Measurements from ENCODE around the gene RGS19. TPM values are rescaled to one million over a fixed set of nuclear protein-coding genes. Genes with fewer than 3 reads are reported as not detected.

Gene RGS19
- total RNA-seq, 4 donors from 2014 or later, result 4.6 to 38.8 (median 6.7) TPM

- DNase-seq, result no peak
- H3K36me3 ChIP-seq, result no peaks in the 10 kb centered on the region
- H3K27ac ChIP-seq, result no peak overlapping the region
- peaks cover 0 to 17% of the 10 kb centered on the region in 2 donors for H3K27me3 ChIP-seq
- peaks cover 5 to 10% of the 10 kb centered on the region in 2 donors for H3K4me1 ChIP-seq
- TF ChIP-seq POLR2A (IDR thresholded peaks at IDR 0.05), result no peak
- TF ChIP-seq, protein P1, sequence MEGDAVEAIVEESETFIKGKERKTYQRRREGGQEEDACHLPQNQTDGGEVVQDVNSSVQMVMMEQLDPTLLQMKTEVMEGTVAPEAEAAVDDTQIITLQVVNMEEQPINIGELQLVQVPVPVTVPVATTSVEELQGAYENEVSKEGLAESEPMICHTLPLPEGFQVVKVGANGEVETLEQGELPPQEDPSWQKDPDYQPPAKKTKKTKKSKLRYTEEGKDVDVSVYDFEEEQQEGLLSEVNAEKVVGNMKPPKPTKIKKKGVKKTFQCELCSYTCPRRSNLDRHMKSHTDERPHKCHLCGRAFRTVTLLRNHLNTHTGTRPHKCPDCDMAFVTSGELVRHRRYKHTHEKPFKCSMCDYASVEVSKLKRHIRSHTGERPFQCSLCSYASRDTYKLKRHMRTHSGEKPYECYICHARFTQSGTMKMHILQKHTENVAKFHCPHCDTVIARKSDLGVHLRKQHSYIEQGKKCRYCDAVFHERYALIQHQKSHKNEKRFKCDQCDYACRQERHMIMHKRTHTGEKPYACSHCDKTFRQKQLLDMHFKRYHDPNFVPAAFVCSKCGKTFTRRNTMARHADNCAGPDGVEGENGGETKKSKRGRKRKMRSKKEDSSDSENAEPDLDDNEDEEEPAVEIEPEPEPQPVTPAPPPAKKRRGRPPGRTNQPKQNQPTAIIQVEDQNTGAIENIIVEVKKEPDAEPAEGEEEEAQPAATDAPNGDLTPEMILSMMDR (IDR thresholded peaks at IDR 0.05), result no peak
- H3K4me3 ChIP-seq, result no peak overlapping the region
- H3K9me3 ChIP-seq, result no peaks in the 10 kb centered on the region
- intact Hi-C loops (cut with DNase I; ENCODE audit: low total_unique reads), result no loop called here
Measured at GRCh38 chr20:64077876-64078551, 1.3 kb downstream of the RGS19 start.

DNA sequence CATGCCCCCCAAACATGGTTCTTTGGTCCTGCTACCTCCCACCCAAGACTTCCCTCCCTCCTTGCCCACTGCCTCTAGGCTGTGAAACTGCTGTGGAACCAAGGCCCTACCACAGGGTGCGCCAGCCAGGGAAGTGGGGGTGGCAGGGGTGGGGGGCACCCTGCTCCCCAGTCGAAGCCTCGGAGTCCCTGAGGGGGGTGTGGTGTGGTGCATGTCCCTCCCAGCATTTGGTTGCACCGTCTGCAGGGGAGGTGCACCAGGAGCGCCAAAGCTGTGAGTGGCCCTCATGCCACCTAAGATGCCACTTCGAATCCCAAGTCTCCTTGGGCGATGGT is 1.8 kb downstream of the RGS19 start:
- no peak for DNase-seq
- intact Hi-C loops (cut with DNase I; ENCODE audit: low total_unique reads), result no loop called here
- H3K27ac ChIP-seq, result no peak overlapping the region
- no peaks in the 10 kb centered on the region for H3K36me3 ChIP-seq
- no peak for TF ChIP-seq POLR2A (IDR thresholded peaks at IDR 0.05)
- TF ChIP-seq, protein P1 (IDR thresholded peaks at IDR 0.05), result no peak
- H3K4me1 ChIP-seq, result peaks cover 5 to 10% of the 10 kb centered on the region in 2 donors
- H3K9me3 ChIP-seq, result no peaks in the 10 kb centered on the region
- no peak overlapping the region for H3K4me3 ChIP-seq
- peaks cover 0 to 17% of the 10 kb centered on the region in 2 donors for H3K27me3 ChIP-seq

- TF ChIP-seq, protein P1 (IDR thresholded peaks at IDR 0.05), result no peak
- TF ChIP-seq POLR2A (IDR thresholded peaks at IDR 0.05), result no peak
- intact Hi-C loops (cut with DNase I; ENCODE audit: low total_unique reads), result no loop called here
- Histone ChIP-seq H3K36me3 (no peaks in the 10 kb centered on the region), H3K27ac (no peak overlapping the region), H3K4me3 (no peak overlapping the region), H3K9me3 (no peaks in the 10 kb centered on the region), H3K27me3 (peaks cover 0 to 17% of the 10 kb centered on the region in 2 donors), H3K4me1 (peaks cover 5 to 10% of the 10 kb centered on the region in 2 donors)
- DNase-seq, result no peak
Measured at GRCh38 chr20:64077094-64077493, 2.2 kb downstream of the RGS19 start.

DNA sequence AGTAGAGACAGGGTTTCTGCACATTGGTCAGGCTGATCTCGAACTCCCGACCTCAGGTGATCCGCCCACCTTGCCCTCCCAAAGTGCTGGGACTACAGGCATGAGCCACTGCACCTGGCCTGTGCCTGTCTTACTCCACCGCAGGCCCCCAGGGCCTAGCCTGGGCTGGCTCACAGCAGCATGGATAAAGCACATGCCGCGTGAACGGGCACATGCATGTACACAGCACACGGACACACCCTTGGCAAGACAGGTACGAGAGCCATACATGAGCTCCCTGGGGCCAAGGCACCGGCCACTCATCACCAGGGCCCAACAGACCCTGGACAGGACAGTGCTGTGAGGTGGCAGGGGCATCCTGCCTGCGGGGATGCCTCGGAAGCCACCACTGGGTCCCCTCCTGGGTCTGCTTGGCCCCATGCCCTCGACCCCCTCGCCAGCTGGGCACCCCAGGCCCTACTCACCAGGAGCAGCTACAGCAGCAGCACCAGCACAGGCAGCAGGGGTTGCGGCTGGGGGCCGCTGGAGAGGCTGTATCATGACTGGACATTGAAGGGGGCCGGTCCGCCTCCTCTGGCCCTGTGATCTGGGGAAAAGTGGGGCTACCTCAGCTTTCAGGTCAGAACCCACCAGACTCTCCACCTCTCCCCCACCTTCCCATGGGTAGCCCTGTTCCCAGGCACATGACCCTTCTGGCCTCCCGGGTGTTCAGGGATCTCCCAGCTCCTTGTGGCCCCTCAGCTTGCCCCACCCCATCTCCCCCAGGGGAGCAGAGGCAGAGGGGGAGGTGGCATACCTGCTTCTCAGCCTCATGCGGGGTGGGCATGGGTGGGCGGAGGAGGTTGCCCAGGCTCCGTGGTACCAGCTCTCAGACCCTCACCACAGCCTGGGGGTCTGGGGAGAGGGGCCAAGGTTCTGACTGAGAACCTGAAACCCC is 3.0 kb downstream of the RGS19 start:
- Histone ChIP-seq H3K4me1 (peaks cover 5 to 10% of the 10 kb centered on the region in 2 donors), H3K27me3 (peaks cover 0 to 17% of the 10 kb centered on the region in 2 donors), H3K36me3 (no peaks in the 10 kb centered on the region), H3K4me3 (no peak overlapping the region), H3K9me3 (no peaks in the 10 kb centered on the region), H3K27ac (no peak overlapping the region)
- intact Hi-C loops (cut with DNase I; ENCODE audit: low total_unique reads), result no loop called here
- no peak for DNase-seq
- TF ChIP-seq, protein P1 (IDR thresholded peaks at IDR 0.05), result no peak
- no peak for TF ChIP-seq POLR2A (IDR thresholded peaks at IDR 0.05)

DNA sequence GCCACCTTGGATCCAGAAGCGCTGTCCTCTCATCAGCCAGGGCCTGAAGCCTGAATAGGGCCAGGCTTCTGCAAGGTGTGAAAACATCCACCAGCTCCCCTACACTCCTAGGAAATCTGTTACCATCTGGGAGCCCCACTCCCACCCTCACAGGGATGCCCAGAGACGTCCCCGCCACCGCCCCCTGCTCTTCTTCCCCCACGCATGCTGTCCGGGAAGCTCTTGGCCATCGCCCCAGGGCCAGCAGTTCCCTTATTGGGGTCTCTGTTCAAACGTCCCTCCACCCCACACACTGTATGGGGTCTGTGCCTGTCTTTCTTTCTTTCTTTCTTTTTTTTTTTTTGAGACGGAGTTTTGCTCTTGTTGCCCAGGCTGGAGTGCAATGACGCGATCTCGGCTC is 3.8 kb downstream of the RGS19 start:
- DNase-seq, result no peak
- Histone ChIP-seq H3K4me3 (no peak overlapping the region), H3K36me3 (no peaks in the 10 kb centered on the region), H3K27me3 (peaks cover 0 to 17% of the 10 kb centered on the region in 2 donors), H3K27ac (no peak overlapping the region), H3K4me1 (peaks cover 5 to 10% of the 10 kb centered on the region in 2 donors), H3K9me3 (no peaks in the 10 kb centered on the region)
- no peak for TF ChIP-seq POLR2A (IDR thresholded peaks at IDR 0.05)
- TF ChIP-seq, protein P1 (IDR thresholded peaks at IDR 0.05), result no peak
- intact Hi-C loops (cut with DNase I; ENCODE audit: low total_unique reads), result no loop called here
